ENCODE measurements around the gene LZTS3.
"Not testable (repeated sequence)": the region's sequence is repeated elsewhere in the genome, so short reads cannot be mapped to it uniquely, and the experiment has no call there.

- TF ChIP-seq POLR2A (IDR thresholded peaks at IDR 0.05), result not testable (repeated sequence)
- TF ChIP-seq, protein P1, sequence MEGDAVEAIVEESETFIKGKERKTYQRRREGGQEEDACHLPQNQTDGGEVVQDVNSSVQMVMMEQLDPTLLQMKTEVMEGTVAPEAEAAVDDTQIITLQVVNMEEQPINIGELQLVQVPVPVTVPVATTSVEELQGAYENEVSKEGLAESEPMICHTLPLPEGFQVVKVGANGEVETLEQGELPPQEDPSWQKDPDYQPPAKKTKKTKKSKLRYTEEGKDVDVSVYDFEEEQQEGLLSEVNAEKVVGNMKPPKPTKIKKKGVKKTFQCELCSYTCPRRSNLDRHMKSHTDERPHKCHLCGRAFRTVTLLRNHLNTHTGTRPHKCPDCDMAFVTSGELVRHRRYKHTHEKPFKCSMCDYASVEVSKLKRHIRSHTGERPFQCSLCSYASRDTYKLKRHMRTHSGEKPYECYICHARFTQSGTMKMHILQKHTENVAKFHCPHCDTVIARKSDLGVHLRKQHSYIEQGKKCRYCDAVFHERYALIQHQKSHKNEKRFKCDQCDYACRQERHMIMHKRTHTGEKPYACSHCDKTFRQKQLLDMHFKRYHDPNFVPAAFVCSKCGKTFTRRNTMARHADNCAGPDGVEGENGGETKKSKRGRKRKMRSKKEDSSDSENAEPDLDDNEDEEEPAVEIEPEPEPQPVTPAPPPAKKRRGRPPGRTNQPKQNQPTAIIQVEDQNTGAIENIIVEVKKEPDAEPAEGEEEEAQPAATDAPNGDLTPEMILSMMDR (IDR thresholded peaks at IDR 0.05), result not testable (repeated sequence)
These were observed 48.4 kb downstream of the LZTS3 start for GRCh38 chr20:3124773-3125560.
